Activated T-cell treated with anti-CD3 and anti-CD28 coated beads, Interleukin-2, amount 50 U/mL, for 4 hours (primary cell): ENCODE measurements around the gene RHOF. TPM values are rescaled to one million over a fixed set of nuclear protein-coding genes. Genes with fewer than 3 reads are reported as not detected.
A peak's percentile ranks its signal among the peaks of the same experiment; 100 is the strongest.

Experiments
- ATAC-seq, 2 donors: fragments of 200-7000 bp; cut with Tn5 transposase; one replicate each; pipeline ENCODE4 v1.10.0; 2021
- DNase-seq: peaks from one replicate; pipeline ENCODE4 v3.0.0-alpha.2; 2020
- H3K27me3 Mint-ChIP-seq: one replicate; pipeline ENCODE4 v1.8.0; 2021; ENCODE audit warnings: low read depth, mixed read lengths
- H3K36me3 Mint-ChIP-seq: one replicate; pipeline ENCODE4 v1.8.0; 2022; ENCODE audit warnings: mixed read lengths; ENCODE audit not compliant: insufficient read depth
- H3K4me1 Mint-ChIP-seq: one replicate; pipeline ENCODE4 v1.8.0; 2021; ENCODE audit warnings: low read depth, mixed read lengths
- H3K4me3 Mint-ChIP-seq: one replicate; pipeline ENCODE4 v1.8.0; 2021; ENCODE audit warnings: mild to moderate bottlenecking, moderate library complexity, mixed read lengths
- H3K9me3 Mint-ChIP-seq: one replicate; pipeline ENCODE4 v1.8.0; 2021; ENCODE audit warnings: mixed read lengths
- total RNA-seq, 3 donors: library from RNA; stranded (reverse); gene quantifications; one replicate each; pipeline ENCODE4 v1.2.1, GENCODE V29; 2021

Gene RHOF
- total RNA-seq, 3 donors from 2014 or later: 80.7 to 94.6 (median 85.8) TPM

DNA sequence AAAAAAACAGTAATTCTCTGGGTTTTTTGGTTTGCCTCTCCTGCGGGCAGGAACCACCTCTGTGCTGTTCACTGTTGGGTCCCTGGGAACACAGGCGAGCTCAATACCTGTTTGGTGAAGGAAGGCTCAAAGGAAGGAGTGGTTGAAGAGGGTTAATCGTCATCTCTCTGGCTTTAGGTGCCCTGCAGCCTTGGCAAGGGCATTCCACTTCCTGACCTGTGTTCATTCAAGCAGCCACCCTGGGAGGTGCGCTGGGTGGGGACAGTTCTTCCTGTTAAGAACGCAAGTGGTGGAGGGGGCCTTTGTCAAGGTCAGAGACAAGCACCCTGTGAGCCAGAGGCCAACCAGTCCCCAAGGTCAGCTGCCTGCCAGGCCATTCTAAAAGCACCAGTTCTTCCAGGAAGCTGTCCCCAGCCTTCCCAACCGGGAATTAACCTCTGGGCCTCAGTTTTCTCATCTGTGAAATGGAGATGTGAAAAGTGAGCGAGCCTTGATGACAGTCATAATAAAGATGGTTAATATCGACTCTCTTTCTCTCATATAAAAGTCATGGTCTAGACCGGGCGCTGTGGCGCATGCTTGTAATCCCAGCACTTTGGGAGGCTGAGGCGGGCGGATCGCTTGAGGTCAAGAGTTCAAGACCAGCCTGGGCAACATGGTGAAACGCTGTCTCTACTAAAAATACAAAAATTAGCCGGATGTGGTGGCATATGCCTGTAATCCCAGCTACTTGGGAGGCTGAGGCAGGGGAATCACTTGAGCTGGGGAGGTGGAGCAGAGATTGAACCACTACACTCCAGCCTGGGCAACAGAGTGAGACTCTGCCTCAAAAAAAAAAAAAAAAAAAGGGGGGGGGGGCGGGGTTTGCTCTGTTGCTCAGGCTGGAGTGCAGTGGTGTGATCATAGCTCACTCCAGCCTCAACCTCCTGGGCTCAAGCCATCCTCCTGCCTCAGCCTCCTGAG lies 6.1 kb downstream of the RHOF start:
- Mint-ChIP-seq H3K9me3 (no peaks in the 10 kb centered on the region), H3K4me1 (peaks cover 86% of the 10 kb centered on the region), H3K4me3 (peak overlapping the region; percentile 94), H3K27me3 (no peaks in the 10 kb centered on the region), H3K36me3 (peaks cover 22% of the 10 kb centered on the region)
- ATAC-seq: no peak
- no peak for DNase-seq

DNA sequence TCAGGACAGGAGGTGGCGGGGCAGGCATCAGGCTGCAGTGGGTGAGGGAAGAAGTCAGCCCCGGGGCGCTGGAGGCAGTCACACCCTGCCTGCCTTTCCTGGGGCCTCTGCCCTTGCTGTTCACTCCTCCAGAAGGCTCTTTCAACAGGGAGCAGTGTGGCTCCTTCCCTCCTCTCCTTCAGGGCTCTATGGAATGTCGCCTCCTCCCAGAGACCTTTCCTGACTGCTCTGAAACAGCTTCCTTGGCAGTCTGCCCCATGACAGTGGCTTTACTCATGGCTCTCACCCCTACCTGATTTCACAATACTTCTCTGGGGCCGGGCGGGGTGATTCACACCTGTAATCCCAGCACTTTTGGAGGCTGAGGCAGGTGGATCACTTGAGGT lies 7.1 kb downstream of the RHOF start:
- peaks cover 87% of the 10 kb centered on the region for H3K4me1 Mint-ChIP-seq
- peak; percentile 42 for DNase-seq
- H3K27me3 Mint-ChIP-seq: no peaks in the 10 kb centered on the region
- peaks cover 18% of the 10 kb centered on the region for H3K36me3 Mint-ChIP-seq
- H3K4me3 Mint-ChIP-seq: peak overlapping the region; percentile 61
- no peak for ATAC-seq
- no peaks in the 10 kb centered on the region for H3K9me3 Mint-ChIP-seq

DNA sequence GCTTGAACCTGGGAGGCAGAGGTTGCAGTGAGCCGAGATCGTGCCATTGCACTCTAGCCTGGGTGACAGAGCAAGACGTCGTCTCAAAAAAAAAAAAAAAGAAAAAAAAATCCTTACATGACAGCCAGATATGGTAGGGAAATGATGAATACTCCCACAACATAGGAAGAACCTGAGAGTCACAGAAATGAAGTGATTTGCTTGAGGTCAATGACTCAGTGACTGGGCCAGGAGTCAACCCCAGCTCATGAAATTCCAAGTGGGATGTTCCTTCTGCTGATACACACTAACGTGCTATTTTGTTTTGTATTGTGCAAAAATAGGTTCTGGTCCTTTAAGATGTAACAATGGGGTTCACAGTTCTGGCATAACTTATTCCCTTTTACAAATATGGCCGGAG lies 9.0 kb downstream of the RHOF start:
- Mint-ChIP-seq H3K9me3 (no peaks in the 10 kb centered on the region), H3K36me3 (peaks cover 16% of the 10 kb centered on the region), H3K4me3 (peak overlapping the region; percentile 74), H3K4me1 (peaks cover 81% of the 10 kb centered on the region), H3K27me3 (no peaks in the 10 kb centered on the region)
- DNase-seq (no peak), ATAC-seq (peak; percentile 11 to 32)

DNA sequence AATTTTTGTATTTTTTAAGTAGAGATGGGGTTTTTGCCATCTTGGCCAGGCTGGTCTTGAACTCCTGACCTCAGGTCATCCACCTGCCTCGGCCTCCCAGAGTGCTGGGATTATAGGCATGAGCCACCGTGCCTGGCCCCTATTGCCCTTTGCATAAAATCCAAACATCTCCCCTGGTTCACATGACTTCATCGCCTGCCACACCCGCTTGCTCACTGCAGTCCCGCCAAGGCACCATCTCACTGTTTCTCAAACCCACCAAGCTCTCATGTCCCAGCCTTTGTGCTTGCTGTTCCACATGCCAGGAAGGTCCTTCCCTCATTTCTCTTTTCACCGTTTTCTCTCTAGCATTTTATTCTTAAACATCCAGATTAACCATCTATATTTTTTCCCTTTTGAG lies 9.7 kb downstream of the RHOF start:
- no peak for ATAC-seq
- H3K27me3 Mint-ChIP-seq: no peaks in the 10 kb centered on the region
- H3K4me3 Mint-ChIP-seq: peak overlapping the region; percentile 19
- DNase-seq: no peak
- peaks cover 20% of the 10 kb centered on the region for H3K36me3 Mint-ChIP-seq
- no peaks in the 10 kb centered on the region for H3K9me3 Mint-ChIP-seq
- H3K4me1 Mint-ChIP-seq: peaks cover 76% of the 10 kb centered on the region

DNA sequence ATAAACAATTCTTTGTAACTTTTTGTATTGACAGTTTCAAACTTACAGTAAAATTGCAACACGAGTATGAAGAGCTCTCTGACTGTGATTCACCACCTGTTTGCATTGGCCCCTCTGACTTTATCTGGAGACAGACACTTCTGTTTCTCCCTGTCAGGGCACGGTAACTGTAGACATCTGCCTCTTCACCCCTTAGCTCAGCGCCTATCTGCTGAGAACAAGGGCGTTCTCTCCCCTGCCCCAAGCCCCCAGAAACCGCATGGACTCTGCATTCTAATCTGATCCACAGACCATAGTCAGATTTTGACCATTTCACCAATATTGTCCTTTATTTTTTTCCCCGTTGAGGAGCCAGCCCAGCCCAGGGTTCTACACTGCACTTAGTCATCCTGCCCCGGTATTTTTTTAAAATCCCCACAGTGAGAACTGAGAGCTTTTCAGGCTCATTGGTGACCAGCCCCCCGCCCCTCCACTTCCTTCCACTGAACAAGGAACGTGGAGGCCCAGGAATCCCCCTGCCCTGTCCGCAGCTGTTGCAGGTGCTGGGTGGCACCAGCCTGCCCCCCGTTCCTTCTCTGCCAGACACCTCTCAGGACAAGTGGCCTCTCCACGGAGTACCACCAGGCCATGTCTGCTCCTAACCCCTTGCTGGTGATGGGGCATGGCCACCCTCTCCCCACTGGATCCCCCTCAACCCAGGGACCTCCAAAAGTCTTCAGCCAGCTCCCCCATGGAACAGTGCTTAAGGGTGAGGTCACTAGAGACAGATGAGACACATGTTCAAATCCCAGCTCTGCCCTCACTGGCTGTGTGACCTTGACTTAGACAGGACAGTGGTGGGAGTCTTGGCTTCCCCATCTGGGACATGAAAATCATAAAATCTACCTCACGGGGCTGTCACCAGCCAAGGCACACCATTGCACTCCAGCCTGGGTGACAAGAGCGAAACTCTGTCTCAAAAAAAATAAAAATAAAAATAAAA lies 11.2 kb downstream of the RHOF start:
- peak overlapping the region; percentile 55 for H3K4me3 Mint-ChIP-seq
- H3K9me3 Mint-ChIP-seq: no peaks in the 10 kb centered on the region
- peak; percentile 84 to 85 for ATAC-seq
- no peaks in the 10 kb centered on the region for H3K27me3 Mint-ChIP-seq
- peaks cover 64% of the 10 kb centered on the region for H3K4me1 Mint-ChIP-seq
- peak; percentile 60 for DNase-seq
- peaks cover 24% of the 10 kb centered on the region for H3K36me3 Mint-ChIP-seq

DNA sequence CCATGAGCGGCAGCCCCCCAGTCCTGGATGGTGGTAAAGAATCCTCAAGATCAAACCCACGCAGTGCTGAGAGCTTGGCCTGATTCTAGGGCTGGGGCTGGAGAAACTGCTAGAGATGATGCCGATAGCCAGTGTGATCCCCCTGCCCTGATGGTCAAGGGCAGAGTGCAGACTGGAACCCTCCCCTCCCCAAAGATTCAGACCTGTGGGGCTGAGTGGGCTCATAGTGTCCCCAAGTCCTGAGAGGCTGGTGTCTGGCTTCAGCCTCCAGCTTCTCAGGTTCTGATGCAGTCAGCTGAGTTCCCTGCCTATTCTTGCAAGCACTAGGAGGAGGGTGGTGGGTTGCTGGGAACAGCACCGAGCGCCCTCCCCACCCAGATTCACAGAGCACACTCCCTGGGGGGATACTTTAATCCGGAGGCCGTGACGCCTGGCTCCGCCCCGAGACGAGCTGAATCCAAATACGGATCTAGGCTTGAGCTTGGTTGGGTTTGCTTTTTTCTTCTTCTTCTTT lies 11.9 kb downstream of the RHOF start:
- H3K36me3 Mint-ChIP-seq: peaks cover 21% of the 10 kb centered on the region
- H3K4me1 Mint-ChIP-seq: peaks cover 57% of the 10 kb centered on the region
- peak overlapping the region; percentile 55 for H3K4me3 Mint-ChIP-seq
- ATAC-seq (peak in 1 of 2 donors; percentile 22), DNase-seq (no peak)
- no peaks in the 10 kb centered on the region for H3K27me3 Mint-ChIP-seq
- H3K9me3 Mint-ChIP-seq: no peaks in the 10 kb centered on the region

DNA sequence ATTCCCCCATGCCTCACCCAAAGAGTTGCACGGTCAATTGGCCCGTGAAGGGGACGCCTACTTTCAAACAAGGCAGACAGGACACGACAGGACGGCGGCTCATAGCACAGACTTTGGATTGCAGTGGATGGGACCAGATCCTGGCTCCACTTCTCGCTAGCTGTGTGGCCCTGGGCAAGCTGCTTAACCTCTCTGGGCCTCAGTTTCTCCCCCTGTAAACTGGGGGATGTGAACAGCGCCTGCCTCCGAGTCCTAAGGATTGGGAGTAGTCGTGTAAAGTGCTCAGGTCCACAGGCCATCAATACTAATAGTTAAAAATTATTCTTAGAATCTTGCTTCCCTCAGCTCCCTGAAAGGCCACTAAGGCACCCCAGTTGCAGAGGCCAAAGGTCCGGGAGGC lies 13.1 kb downstream of the RHOF start:
- no peak for ATAC-seq
- H3K4me3 Mint-ChIP-seq: no peak overlapping the region
- peaks cover 50% of the 10 kb centered on the region for H3K4me1 Mint-ChIP-seq
- peaks cover 21% of the 10 kb centered on the region for H3K36me3 Mint-ChIP-seq
- H3K9me3 Mint-ChIP-seq: no peaks in the 10 kb centered on the region
- no peaks in the 10 kb centered on the region for H3K27me3 Mint-ChIP-seq
- no peak for DNase-seq

DNA sequence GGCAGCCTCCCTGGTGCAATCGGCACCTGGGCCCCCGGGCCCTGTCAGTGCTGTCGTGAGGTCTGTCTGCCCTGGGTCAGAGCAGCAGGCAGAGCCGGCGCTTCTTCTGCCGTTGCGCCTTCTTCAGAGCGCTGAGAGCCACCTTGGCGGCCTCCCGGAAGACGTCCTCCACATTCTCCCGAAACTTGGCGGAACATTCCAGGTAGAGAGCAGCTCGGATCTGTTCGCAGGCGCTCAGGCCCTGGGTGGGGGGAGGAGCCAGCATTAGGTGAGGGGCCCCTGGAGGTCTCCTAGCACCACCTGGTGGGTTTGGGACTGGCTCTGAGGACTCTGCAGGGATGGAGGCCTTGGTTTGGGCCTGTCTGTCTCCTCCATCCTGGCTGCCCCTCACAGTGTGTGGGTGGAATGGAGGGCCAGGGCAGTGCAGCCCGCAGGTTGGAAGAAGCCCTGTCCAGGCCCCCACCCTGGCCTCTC lies 14.0 kb downstream of the RHOF start:
- Mint-ChIP-seq H3K36me3 (peaks cover 15% of the 10 kb centered on the region), H3K4me3 (no peak overlapping the region), H3K27me3 (no peaks in the 10 kb centered on the region), H3K4me1 (peaks cover 42% of the 10 kb centered on the region), H3K9me3 (no peaks in the 10 kb centered on the region)
- no peak for ATAC-seq
- no peak for DNase-seq

DNA sequence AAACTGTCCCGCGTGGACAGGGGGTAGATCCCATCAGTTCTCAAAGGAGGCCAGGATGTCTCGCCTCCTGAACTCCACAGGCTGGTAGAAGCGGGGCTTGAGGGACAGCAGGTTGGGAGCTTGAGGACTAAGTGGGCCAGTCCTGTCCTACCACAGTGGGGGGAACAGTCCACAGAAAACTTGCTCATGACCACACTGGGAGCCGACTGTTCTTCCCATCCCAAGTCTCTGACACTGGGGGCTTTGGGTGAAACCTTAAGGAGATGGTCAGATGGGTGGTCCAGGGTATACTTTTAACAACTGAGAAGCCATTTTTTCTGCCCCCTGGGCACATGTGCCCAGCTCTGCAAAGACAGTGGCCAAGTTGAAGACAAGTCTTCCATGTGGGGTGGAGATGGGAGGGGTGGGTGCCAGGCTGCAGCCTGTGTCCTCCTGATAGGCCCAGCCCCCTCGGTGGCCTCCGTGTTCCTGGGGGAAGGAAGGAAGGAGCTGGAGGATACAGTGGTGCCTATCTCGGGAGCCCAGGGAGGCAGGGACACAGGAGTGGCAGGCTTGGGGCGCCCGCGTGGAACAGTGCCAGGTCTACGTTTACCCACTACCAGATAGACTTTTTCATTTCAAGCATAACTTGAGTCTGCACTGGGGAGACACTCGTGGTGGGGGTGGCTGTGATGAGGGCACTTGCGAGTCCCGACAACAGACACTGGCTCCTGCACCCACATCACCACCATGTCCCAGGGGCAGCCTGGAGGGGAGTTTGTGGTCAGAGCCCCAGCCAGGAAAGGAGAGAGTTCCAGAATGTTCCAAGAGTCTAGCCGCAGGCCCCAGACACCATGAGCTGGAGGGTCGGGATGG lies 14.7 kb downstream of the RHOF start:
- Mint-ChIP-seq H3K36me3 (peaks cover 14% of the 10 kb centered on the region), H3K4me3 (no peak overlapping the region), H3K27me3 (no peaks in the 10 kb centered on the region), H3K4me1 (peaks cover 36% of the 10 kb centered on the region), H3K9me3 (no peaks in the 10 kb centered on the region)
- ATAC-seq (no peak), DNase-seq (no peak)

DNA sequence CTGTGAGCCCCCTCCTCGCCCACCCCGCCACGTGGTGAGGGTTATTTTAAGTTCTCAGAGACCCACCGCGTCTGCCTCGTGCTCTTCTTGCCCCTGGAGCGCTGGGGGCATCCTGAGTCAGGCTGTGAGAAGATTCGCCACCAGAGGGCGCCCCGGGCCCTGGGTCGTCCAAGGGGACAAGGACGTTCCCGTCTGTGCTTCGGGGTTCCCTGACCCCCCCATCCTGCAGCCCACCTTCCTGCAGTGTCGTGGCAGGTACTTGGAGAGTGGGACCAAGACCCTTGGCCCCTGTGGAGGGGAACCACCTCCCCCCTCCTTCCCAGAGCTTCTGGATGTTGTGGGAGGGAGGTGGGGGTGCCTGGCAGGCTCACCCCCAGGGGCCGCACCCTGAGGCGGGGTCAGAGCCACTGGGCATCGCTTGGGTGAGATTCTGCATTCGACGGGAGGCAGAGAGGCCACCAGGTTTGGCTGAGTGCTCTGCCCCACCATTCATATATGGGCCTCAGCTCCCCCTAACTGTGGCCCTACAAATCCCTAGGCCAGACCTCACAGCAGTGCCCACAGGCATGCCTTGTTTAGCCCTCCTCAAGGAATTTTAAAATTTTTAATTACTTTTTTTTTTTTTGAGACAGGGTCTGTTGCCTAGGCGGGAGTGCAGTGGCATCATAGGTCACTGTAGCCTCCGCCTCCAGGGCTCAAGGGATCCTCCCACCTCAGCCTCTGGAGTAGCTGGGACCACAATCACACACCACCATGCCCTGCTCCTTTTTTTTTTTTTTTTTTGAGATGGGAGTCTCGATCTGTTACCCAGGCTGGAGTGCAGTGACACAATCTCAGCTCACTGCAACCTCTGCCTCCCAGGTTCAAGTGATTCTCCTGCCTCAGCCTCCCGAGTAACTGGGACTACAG lies 17.0 kb downstream of the RHOF start:
- Mint-ChIP-seq H3K36me3 (peaks cover 10% of the 10 kb centered on the region), H3K9me3 (no peaks in the 10 kb centered on the region), H3K4me3 (no peak overlapping the region), H3K4me1 (peaks cover 24% of the 10 kb centered on the region), H3K27me3 (no peaks in the 10 kb centered on the region)
- ATAC-seq (peak; percentile 83 to 89), DNase-seq (peak; percentile 95)

DNA sequence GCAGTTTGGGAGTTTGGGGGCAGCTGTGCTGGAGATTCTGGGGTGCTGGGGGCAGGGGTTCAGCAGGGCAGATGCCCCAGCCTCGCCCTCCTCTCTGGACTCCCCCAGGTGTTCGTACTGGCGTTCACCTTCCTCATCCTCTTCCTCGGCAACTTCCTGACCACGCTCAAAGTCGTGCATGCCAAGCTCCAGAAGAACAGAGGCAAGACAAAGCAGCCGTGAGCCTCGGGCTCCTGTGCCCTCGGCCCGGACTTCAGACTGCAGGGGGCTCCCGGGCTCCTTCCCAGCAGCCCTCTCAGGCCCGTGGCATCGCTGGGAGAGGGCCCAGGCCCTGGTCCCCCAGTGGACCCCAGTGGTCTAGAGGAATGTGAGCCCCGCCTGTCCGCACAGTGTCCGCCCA lies 18.0 kb downstream of the RHOF start:
- Mint-ChIP-seq H3K4me3 (no peak overlapping the region), H3K36me3 (peaks cover 10% of the 10 kb centered on the region)

DNA sequence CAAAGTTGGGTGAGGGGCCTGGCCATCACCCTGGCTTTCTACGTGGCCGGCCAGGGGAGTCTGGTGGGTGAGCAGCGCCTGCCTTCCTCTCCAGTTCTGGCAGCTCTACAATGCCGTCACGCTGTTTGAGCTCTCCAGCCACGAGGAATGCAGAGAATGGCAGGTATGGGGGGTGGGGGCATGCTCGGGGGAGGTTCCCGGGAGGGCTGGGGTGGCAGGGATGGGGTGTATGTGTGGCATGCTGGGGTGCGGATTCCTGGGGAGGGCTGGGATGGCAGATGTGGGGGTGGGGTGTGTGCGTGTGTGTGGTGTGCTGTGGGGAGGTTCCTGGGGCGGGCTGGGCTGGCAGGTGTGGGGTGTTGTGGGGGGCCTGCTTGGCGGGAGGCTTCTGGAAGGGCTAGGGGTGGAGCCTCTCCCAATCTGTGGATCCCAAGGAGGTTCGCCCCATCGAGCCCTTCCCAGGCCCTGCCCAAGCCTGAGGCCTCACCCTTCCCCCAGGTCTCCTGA lies 18.5 kb downstream of the RHOF start:
- H3K36me3 Mint-ChIP-seq: peaks cover 8% of the 10 kb centered on the region
- no peaks in the 10 kb centered on the region for H3K27me3 Mint-ChIP-seq
- DNase-seq: no peak
- H3K9me3 Mint-ChIP-seq: no peaks in the 10 kb centered on the region
- H3K4me3 Mint-ChIP-seq: no peak overlapping the region
- no peak for ATAC-seq
- H3K4me1 Mint-ChIP-seq: peaks cover 12% of the 10 kb centered on the region

More for the DNA sequence above, 18.0 kb downstream of the RHOF start:
- no peak for DNase-seq
- no peaks in the 10 kb centered on the region for H3K27me3 Mint-ChIP-seq
- H3K4me1 Mint-ChIP-seq: peaks cover 16% of the 10 kb centered on the region
- no peak for ATAC-seq
- no peaks in the 10 kb centered on the region for H3K9me3 Mint-ChIP-seq
